D721Med (cell line): ENCODE data around the gene ANK3.

Experiments
- DNase-seq: peaks from one replicate; pipeline ENCODE4 v3.0.0; 2011; ENCODE audit warnings: low spot score; ENCODE audit not compliant: insufficient read length
- FAIRE-seq: peaks from 2 replicates; lab custom pipeline; 2011; peaks lifted over from hg19 to GRCh38; lab: Jason Lieb, UNC
- TF ChIP-seq, protein P1 (sequence below): IDR thresholded peaks from 2 replicates; pipeline ENCODE4 v1.5.1; 2012; ENCODE audit warnings: mild to moderate bottlenecking, control low read depth; ENCODE audit not compliant: insufficient read depth; ENCODE audit errors: missing control alignments

ANK3 gene

DNA sequence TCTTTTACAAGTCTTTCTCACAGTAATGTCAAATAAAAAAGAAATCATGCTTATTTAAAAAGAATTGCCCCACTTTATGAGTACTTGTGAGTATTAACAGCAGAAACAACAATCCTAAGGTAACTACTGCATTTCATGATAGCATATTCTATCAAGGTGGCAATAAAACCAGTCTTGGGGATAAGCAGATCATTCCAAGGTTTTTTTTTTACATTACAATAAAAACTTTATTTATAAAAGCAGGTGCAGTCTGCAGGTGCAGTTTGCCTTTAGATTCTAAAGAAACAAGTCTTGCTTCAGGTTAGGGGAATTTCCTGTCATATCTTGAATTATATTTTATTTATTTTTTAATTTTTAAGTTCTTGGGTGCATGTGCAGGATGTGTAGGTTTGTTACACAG is 10.7 kb upstream of the ANK3 start:
- FAIRE-seq (peak; percentile 32), DNase-seq (no peak)
- TF ChIP-seq, protein P1, sequence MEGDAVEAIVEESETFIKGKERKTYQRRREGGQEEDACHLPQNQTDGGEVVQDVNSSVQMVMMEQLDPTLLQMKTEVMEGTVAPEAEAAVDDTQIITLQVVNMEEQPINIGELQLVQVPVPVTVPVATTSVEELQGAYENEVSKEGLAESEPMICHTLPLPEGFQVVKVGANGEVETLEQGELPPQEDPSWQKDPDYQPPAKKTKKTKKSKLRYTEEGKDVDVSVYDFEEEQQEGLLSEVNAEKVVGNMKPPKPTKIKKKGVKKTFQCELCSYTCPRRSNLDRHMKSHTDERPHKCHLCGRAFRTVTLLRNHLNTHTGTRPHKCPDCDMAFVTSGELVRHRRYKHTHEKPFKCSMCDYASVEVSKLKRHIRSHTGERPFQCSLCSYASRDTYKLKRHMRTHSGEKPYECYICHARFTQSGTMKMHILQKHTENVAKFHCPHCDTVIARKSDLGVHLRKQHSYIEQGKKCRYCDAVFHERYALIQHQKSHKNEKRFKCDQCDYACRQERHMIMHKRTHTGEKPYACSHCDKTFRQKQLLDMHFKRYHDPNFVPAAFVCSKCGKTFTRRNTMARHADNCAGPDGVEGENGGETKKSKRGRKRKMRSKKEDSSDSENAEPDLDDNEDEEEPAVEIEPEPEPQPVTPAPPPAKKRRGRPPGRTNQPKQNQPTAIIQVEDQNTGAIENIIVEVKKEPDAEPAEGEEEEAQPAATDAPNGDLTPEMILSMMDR, result no peak

DNA sequence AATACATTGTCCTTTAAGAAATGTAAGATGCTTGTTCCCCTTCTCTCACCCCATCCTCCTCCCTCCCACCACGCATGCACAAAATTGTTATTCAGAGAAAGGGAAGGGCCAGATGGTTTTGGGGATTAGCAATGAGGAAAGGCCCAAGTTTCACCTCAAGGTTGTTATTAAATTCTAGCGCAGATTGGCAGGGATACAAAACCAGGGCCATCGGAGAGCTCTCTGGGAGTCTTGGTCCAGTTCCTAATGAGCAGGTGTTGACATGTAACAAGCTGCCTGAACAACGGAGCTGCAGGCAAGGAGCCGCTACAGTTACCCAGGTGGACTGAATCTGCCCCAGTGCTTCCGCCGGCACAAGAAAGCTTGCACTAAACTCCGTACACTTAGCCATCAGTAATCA is 9.7 kb upstream of the ANK3 start:
- DNase-seq (no peak), FAIRE-seq (peak; percentile 38)
- TF ChIP-seq, protein P1, result no peak

DNA sequence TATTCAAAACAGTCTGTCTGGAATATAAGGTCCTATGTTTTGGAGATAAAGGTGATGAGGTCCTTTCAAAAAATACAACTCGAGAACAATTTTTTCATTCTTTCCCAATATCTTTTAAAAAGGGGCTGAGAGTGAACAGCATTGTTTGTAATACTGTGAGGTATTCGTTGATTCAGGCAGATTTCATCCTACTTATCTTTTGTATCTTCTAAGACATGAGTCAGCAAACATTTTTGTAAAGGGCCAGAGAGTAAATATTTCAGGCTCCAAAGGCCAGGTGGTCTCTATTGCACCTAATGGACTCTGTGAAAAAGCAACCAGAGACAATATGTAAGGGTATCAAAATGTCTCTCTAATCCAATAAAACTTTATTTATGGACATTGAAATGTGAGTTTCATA is 8.1 kb upstream of the ANK3 start:
- DNase-seq (no peak), FAIRE-seq (no peak)
- TF ChIP-seq, protein P1, result no peak

DNA sequence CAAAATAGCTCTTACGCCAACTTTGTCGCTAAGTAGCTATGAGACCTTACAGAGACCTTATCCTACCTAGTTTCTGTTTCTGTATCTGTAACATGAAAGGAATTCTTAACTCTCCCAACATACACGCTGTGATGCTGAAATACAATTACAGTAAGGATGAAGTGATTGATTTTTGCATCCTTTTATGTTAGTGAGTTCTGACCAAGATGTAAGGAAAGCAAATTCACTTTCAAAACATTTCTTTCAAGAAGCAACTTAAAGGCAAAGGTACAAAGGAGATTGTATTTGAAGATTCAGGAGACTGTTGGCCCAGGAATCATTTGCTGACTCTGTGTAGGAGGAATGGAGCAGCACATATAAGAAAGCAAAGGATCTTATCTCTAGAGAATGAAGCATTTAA is 7.1 kb upstream of the ANK3 start:
- TF ChIP-seq, protein P1, result no peak
- FAIRE-seq (no peak), DNase-seq (no peak)

DNA sequence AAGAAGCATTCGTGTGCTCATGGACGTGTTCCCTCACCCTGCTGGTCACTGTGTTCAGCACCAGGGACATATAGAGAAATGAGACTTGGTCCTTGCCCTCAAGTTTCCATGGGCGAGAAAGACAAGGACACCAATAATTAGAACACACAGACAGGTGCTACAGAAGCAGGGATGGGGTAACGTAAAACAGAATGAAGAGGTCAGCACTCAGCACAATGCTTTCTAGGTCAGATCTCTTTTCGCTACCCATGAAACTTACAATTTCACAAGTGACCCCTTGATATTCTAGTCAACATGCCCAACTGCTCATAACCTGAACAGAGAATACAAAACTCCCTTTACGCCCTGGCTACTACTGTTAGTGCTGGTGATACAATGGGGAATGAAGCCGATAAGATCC is 6.0 kb upstream of the ANK3 start:
- no peak for DNase-seq
- TF ChIP-seq, protein P1, result no peak
- no peak for FAIRE-seq

DNA sequence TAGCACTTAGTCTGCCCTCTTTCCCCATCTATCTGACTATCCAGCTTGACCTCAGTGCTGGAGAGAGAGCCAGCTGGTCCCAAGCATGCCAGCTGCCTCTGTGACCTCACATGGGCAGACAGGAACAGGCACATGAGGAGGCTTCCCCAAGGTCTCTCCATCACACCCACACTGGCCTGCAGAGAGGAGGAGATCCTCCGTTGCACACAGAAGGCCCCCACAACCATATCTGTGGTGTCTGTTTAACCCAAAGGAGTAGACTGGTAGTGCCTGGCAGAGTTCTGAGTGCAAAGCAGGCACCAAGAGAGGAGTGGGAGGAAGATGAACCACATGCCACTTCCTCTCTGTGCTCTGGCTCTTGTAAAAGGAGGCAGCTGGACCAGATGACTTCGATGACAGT is 4.8 kb upstream of the ANK3 start:
- TF ChIP-seq, protein P1, result no peak
- DNase-seq, result no peak
- FAIRE-seq, result no peak

DNA sequence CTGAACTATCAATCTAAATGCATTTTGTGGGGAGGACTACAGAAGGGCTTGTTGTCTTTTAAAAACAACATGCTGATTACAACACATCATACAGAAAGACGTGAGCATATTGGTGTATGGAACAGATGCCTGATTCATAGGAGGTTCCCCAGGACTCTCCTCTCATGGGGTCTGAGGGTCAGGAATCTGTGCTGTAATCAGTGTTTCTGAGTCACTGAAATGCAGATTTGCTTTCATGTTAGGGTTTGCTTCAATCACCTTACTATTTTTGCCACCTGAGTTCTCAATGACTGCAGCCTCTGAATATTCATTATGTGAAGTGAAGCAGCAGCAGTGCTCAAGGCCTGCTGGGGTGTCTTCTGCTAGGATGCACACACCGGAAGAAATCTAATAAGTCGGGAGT is 550 bp upstream of the ANK3 start:
- TF ChIP-seq, protein P1, result no peak
- DNase-seq, result no peak
- FAIRE-seq, result no peak
